Caco-2 (cell line): ENCODE data around the gene PTP4A1. TPM values are rescaled to one million over a fixed set of nuclear protein-coding genes. Genes with fewer than 3 reads are reported as not detected.

Experiments
- BruUV-seq: library from RNA; stranded (reverse); fragments of 400-500 nt; replicated peaks from 2 replicates; lab custom pipeline; 2021; lab: Mats Ljungman, UMichigan
- CTCF ChIA-PET: fragments of 300-600 bp; sonication (Branson Sonifier 250); formaldehyde crosslinking; loops from one replicate; lab custom pipeline; 2022; ENCODE audit warnings: antibody characterized with exemption; lab: Charles Lee
- POLR2A ChIA-PET: fragments of 300-600 bp; sonication (Branson Sonifier 250); formaldehyde crosslinking; loops from one replicate; lab custom pipeline; 2022; ENCODE audit warnings: antibody characterized with exemption; lab: Charles Lee
- DNase-seq, 2 experiments: peaks; one replicate each; pipeline versions ENCODE4 v3.0.0 to v3.0.0-alpha.2; 2020 to 2022
- H3K27me3 ChIP-seq: replicated peaks from 2 replicates; pipeline ENCODE4 v1.6.0; 2011; ENCODE audit warnings: low read length; ENCODE audit not compliant: control insufficient read depth, insufficient read depth
- H3K36me3 ChIP-seq: 2 replicates; pipeline ENCODE4 v1.5.1; 2011; ENCODE audit warnings: low read length; ENCODE audit not compliant: control insufficient read depth, insufficient read depth
- H3K4me1 ChIP-seq: fragments of 250-450 bp; sonication (Bioruptor Pico); 2 replicates; pipeline ENCODE4 v1.5.1; 2020; ENCODE audit warnings: mild to moderate bottlenecking
- H3K4me3 ChIP-seq: 2 replicates; pipeline ENCODE4 v1.5.1; 2011; ENCODE audit warnings: low read depth, mild to moderate bottlenecking, control low read depth, low read length
- H3K9me3 ChIP-seq: fragments of 250-450 bp; sonication (Bioruptor Pico); 2 replicates; pipeline ENCODE4 v1.5.1; 2020; ENCODE audit warnings: mild to moderate bottlenecking, moderate library complexity
- H3K27ac Mint-ChIP-seq: one replicate; pipeline ENCODE4 v1.8.0; 2022; ENCODE audit warnings: mixed read lengths; ENCODE audit not compliant: unreplicated experiment
- H3K27me3 Mint-ChIP-seq: one replicate; pipeline ENCODE4 v1.8.0; 2022; ENCODE audit warnings: mixed read lengths; ENCODE audit not compliant: insufficient read depth, unreplicated experiment
- H3K36me3 Mint-ChIP-seq: one replicate; pipeline ENCODE4 v1.8.0; 2022; ENCODE audit warnings: mild to moderate bottlenecking, mixed read lengths; ENCODE audit not compliant: insufficient read depth, unreplicated experiment
- H3K4me1 Mint-ChIP-seq: one replicate; pipeline ENCODE4 v1.8.0; 2022; ENCODE audit warnings: low read depth, mixed read lengths; ENCODE audit not compliant: unreplicated experiment
- H3K4me3 Mint-ChIP-seq: one replicate; pipeline ENCODE4 v1.8.0; 2022; ENCODE audit warnings: mild to moderate bottlenecking, moderate library complexity, mixed read lengths; ENCODE audit not compliant: unreplicated experiment
- H3K9me3 Mint-ChIP-seq: one replicate; pipeline ENCODE4 v1.8.0; 2022; ENCODE audit warnings: mixed read lengths; ENCODE audit not compliant: unreplicated experiment
- CTCF ChIP-seq, 2 experiments: fragments of 200-600 bp in 1 of 2; IDR thresholded peaks; 1 replicate in 1 of 2; 2 replicates in 1 of 2; pipeline versions ENCODE4 v1.5.1 to v1.8.0; 2011 to 2022; ENCODE audit warnings: antibody characterized with exemption in 1 of 2, control low read depth in 1 of 2, inconsistent platforms in 1 of 2, low read depth in 1 of 2, low read length in 1 of 2, mild to moderate bottlenecking in 1 of 2, moderate library complexity in 1 of 2; ENCODE audit not compliant: insufficient read depth in 1 of 2, severe bottlenecking in 1 of 2, unreplicated experiment in 1 of 2
- intact Hi-C: fragments of 100-400 bp; cut with micrococcal nuclease; formaldehyde crosslinking; loops from one replicate; pipeline ENCODE4 v1.10.0; 2022; ENCODE audit not compliant: unreplicated experiment
- total RNA-seq: library from RNA; stranded (reverse); gene quantifications from 2 replicates; pipeline ENCODE4 v1.2.3, GENCODE V29; 2022

PTP4A1 gene
- total RNA-seq, 1 experiment from 2014 or later: 129 TPM

GRCh38 chr6:63573899-63574553 lies 1.7 kb downstream of the PTP4A1 start:
- no peaks in the 10 kb centered on the region for H3K9me3 ChIP-seq
- POLR2A ChIA-PET: interaction anchor here (0.7 to 1.7 kb wide), 5 partner anchors 58 to 183 kb away, joined by 3 to 9 read pairs (median 4); no protein-coding TSS in a partner anchor
- H3K9me3 Mint-ChIP-seq: no peaks in the 10 kb centered on the region
- H3K4me1 ChIP-seq: peaks cover 22% of the 10 kb centered on the region
- intact Hi-C loops: loop anchor here (1.0 to 5.0 kb wide), 4 partner anchors 133 to 267 kb away; no protein-coding TSS in a partner anchor
- BruUV-seq: TSS peak; percentile 29
- H3K4me1 Mint-ChIP-seq: peaks cover 8% of the 10 kb centered on the region
- H3K4me3 ChIP-seq: peak overlapping the region; percentile 98
- CTCF ChIA-PET: interaction anchor here (0.7 to 1.3 kb wide), 5 partner anchors 25 to 222 kb away, joined by 3 to 7 read pairs (median 6); partner anchors contain the start of gene PHF3
- H3K27me3 Mint-ChIP-seq: no peaks in the 10 kb centered on the region
- no peaks in the 10 kb centered on the region; the same call in 1 of the 2 replicates for H3K36me3 ChIP-seq
- H3K27me3 ChIP-seq: no peaks in the 10 kb centered on the region
- peak; percentile 68 to 83 for DNase-seq
- peaks cover 57% of the 10 kb centered on the region for H3K36me3 Mint-ChIP-seq
- H3K27ac Mint-ChIP-seq: peak overlapping the region; percentile 94
- peak; percentile 62 to 75 for TF ChIP-seq CTCF (IDR thresholded peaks at IDR 0.05; ENCODE audit: insufficient read depth in 1 of 2, low read depth in 1 of 2, low read length in 1 of 2, severe bottlenecking in 1 of 2, unreplicated experiment in 1 of 2)
- peak overlapping the region; percentile 88 for H3K4me3 Mint-ChIP-seq

GRCh38 chr6:63574554-63574900 lies 2.2 kb downstream of the PTP4A1 start:
- Mint-ChIP-seq H3K4me1 (peaks cover 8% of the 10 kb centered on the region), H3K27ac (peak overlapping the region; percentile 94), H3K4me3 (peak overlapping the region; percentile 88), H3K9me3 (no peaks in the 10 kb centered on the region), H3K36me3 (peaks cover 58% of the 10 kb centered on the region), H3K27me3 (no peaks in the 10 kb centered on the region)
- no peaks in the 10 kb centered on the region; the same call in 1 of the 2 replicates for H3K36me3 ChIP-seq
- BruUV-seq: no TSS peak
- TF ChIP-seq CTCF (IDR thresholded peaks at IDR 0.05; ENCODE audit: insufficient read depth in 1 of 2, low read depth in 1 of 2, low read length in 1 of 2, severe bottlenecking in 1 of 2, unreplicated experiment in 1 of 2): no peak
- POLR2A ChIA-PET: interaction anchor here (0.7 to 1.7 kb wide), 2 partner anchors 123 to 183 kb away, joined by 4 to 9 read pairs; no protein-coding TSS in a partner anchor
- intact Hi-C loops: loop anchor here (1.0 to 5.0 kb wide), 2 partner anchors 221 to 267 kb away; no protein-coding TSS in a partner anchor
- no peaks in the 10 kb centered on the region for H3K9me3 ChIP-seq
- CTCF ChIA-PET: interaction anchor here (1.2 kb wide), 1 partner anchor 24 kb away, joined by 6 read pairs; no protein-coding TSS in a partner anchor
- H3K27me3 ChIP-seq: no peaks in the 10 kb centered on the region
- no peak for DNase-seq
- H3K4me3 ChIP-seq: peak overlapping the region; percentile 98
- H3K4me1 ChIP-seq: peaks cover 20% of the 10 kb centered on the region

- Mint-ChIP-seq H3K27ac (no peak overlapping the region), H3K4me3 (no peak overlapping the region), H3K27me3 (no peaks in the 10 kb centered on the region), H3K9me3 (no peaks in the 10 kb centered on the region), H3K36me3 (peaks cover 76% of the 10 kb centered on the region), H3K4me1 (peaks cover 8% of the 10 kb centered on the region)
- H3K4me3 ChIP-seq: no peak overlapping the region
- ChIA-PET POLR2A (interaction anchor here (0.6 kb wide), 1 partner anchor 115 kb away, joined by 3 read pairs; no protein-coding TSS in a partner anchor), CTCF (no interaction called here)
- H3K27me3 ChIP-seq: no peaks in the 10 kb centered on the region
- no TSS peak for BruUV-seq
- H3K36me3 ChIP-seq: peaks cover 1% of the 10 kb centered on the region
- no peaks in the 10 kb centered on the region for H3K9me3 ChIP-seq
- no peak for DNase-seq
- peaks cover 5% of the 10 kb centered on the region; the same call in 1 of the 2 replicates for H3K4me1 ChIP-seq
- intact Hi-C loops: no loop called here
- no peak for TF ChIP-seq CTCF (IDR thresholded peaks at IDR 0.05; ENCODE audit: insufficient read depth in 1 of 2, low read depth in 1 of 2, low read length in 1 of 2, severe bottlenecking in 1 of 2, unreplicated experiment in 1 of 2)
Measured at GRCh38 chr6:63576147-63576772, 4.0 kb downstream of the PTP4A1 start.
